ENCODE measurements around the gene CCDC157.
A peak's percentile ranks its signal among the peaks of the same experiment; 100 is the strongest.

The CCDC157 gene

GRCh38 chr22:30416403-30416802 lies 59.6 kb downstream of the CCDC157 start:
- no peak for DNase-seq (ENCODE audit: low read depth)

GRCh38 chr22:30416837-30417236 lies 60.0 kb downstream of the CCDC157 start:
- no peak for DNase-seq (ENCODE audit: low read depth)

GRCh38 chr22:30420347-30421125 lies 63.7 kb downstream of the CCDC157 start:
- no peak for DNase-seq (ENCODE audit: low read depth)

GRCh38 chr22:30421695-30422480 lies 65.1 kb downstream of the CCDC157 start:
- DNase-seq (ENCODE audit: low read depth) = no peak

GRCh38 chr22:30422481-30423300 lies 65.9 kb downstream of the CCDC157 start:
- DNase-seq (ENCODE audit: low read depth) = no peak

GRCh38 chr22:30423301-30423958 lies 66.6 kb downstream of the CCDC157 start:
- DNase-seq (ENCODE audit: low read depth) = peak; percentile 29

- DNase-seq (ENCODE audit: low read depth) = peak; percentile 94
These were observed 67.2 kb downstream of the CCDC157 start for GRCh38 chr22:30423959-30424533.

- DNase-seq (ENCODE audit: low read depth) = no peak
These were observed 67.9 kb downstream of the CCDC157 start for GRCh38 chr22:30424534-30425326.

GRCh38 chr22:30425327-30425615 lies 68.5 kb downstream of the CCDC157 start:
- DNase-seq (ENCODE audit: low read depth) = no peak

GRCh38 chr22:30425616-30426387 lies 69.0 kb downstream of the CCDC157 start, which contains the start of gene MTFP1:
MTFP1 (plus strand) TSS chr22:30425768; CDS start chr22:30425880, 112 bp downstream.
- DNase-seq (ENCODE audit: low read depth) = no peak
